MCF 10A (cell line): ENCODE data around the gene WDR4. TPM values are rescaled to one million over a fixed set of nuclear protein-coding genes. Genes with fewer than 3 reads are reported as not detected.

Experiments
- BruUV-seq: library from RNA; stranded (reverse); fragments of 400-500 nt; replicated peaks from 2 replicates; lab custom pipeline; 2021; lab: Mats Ljungman, UMichigan
- CTCF ChIA-PET: fragments of 300-600 bp; sonication (Branson Sonifier 250); formaldehyde crosslinking; extraction: SDS; loops from one replicate; lab custom pipeline; 2021; ENCODE audit warnings: antibody characterized with exemption, inconsistent platforms; lab: Yijun Ruan, JAX
- POLR2A ChIA-PET: fragments of 300-600, 350-650 bp; sonication (Branson Sonifier 250); formaldehyde crosslinking; extraction: SDS; loops from one replicate; lab custom pipeline; 2020; ENCODE audit warnings: antibody characterized with exemption, inconsistent platforms; lab: Yijun Ruan, JAX
- DNase-seq: peaks from one replicate; pipeline ENCODE4 v3.0.0-alpha.2; 2018; ENCODE audit not compliant: unreplicated experiment
- H3K27ac Mint-ChIP-seq: one replicate; pipeline ENCODE4 v1.8.0; 2022; ENCODE audit warnings: mild to moderate bottlenecking, low read depth, mixed read lengths; ENCODE audit not compliant: unreplicated experiment
- H3K27me3 Mint-ChIP-seq: one replicate; pipeline ENCODE4 v1.8.0; 2022; ENCODE audit warnings: mixed read lengths; ENCODE audit not compliant: insufficient read depth, unreplicated experiment
- H3K36me3 Mint-ChIP-seq: one replicate; pipeline ENCODE4 v1.8.0; 2022; ENCODE audit warnings: mild to moderate bottlenecking, moderate library complexity, mixed read lengths; ENCODE audit not compliant: insufficient read depth, unreplicated experiment
- H3K4me1 Mint-ChIP-seq: one replicate; pipeline ENCODE4 v1.8.0; 2022; ENCODE audit warnings: mixed read lengths; ENCODE audit not compliant: insufficient read depth, unreplicated experiment
- H3K4me3 Mint-ChIP-seq: one replicate; pipeline ENCODE4 v1.8.0; 2022; ENCODE audit warnings: mild to moderate bottlenecking, moderate library complexity, mixed read lengths; ENCODE audit not compliant: unreplicated experiment
- H3K9me3 Mint-ChIP-seq: one replicate; pipeline ENCODE4 v1.8.0; 2022; ENCODE audit warnings: mixed read lengths; ENCODE audit not compliant: unreplicated experiment
- CTCF ChIP-seq: fragments of 200-600 bp; IDR thresholded peaks from one replicate; pipeline ENCODE4 v1.8.0; 2022; ENCODE audit warnings: antibody characterized with exemption, mild to moderate bottlenecking; ENCODE audit not compliant: unreplicated experiment
- intact Hi-C: fragments of 100-400 bp; cut with micrococcal nuclease; formaldehyde crosslinking; loops from 2 replicates; pipeline ENCODE4 v1.14.1; 2022
- total RNA-seq: library from RNA; stranded (reverse); gene quantifications from 2 replicates; pipeline ENCODE4 v1.2.3, GENCODE V29; 2022

Gene WDR4
- total RNA-seq, 1 experiment from 2014 or later = 34.4 TPM

- POLR2A ChIA-PET = interaction anchor here (1.7 kb wide), 1 partner anchor 16 kb away, joined by 5 read pairs; no protein-coding TSS in a partner anchor
- peak; percentile 63 for DNase-seq
- Mint-ChIP-seq H3K9me3 (no peaks in the 10 kb centered on the region), H3K36me3 (peaks cover 79% of the 10 kb centered on the region), H3K27me3 (no peaks in the 10 kb centered on the region), H3K4me3 (no peak overlapping the region), H3K4me1 (peaks cover 8% of the 10 kb centered on the region), H3K27ac (no peak overlapping the region)
- CTCF ChIA-PET = no interaction called here
- BruUV-seq = no TSS peak
- TF ChIP-seq CTCF = peak; percentile 20
- intact Hi-C loops = no loop called here
Observed at GRCh38 chr21:42862774-42863503, 16.4 kb downstream of the WDR4 start.

- peaks cover 8% of the 10 kb centered on the region for H3K4me1 Mint-ChIP-seq
- TF ChIP-seq CTCF = no peak
- H3K4me3 Mint-ChIP-seq = no peak overlapping the region
- H3K27ac Mint-ChIP-seq = no peak overlapping the region
- no peaks in the 10 kb centered on the region for H3K9me3 Mint-ChIP-seq
- peaks cover 79% of the 10 kb centered on the region for H3K36me3 Mint-ChIP-seq
- no peaks in the 10 kb centered on the region for H3K27me3 Mint-ChIP-seq
- ChIA-PET CTCF (no interaction called here), POLR2A (interaction anchor here (1.7 kb wide), 1 partner anchor 17 kb away, joined by 5 read pairs; no protein-coding TSS in a partner anchor)
- intact Hi-C loops = no loop called here
- no TSS peak for BruUV-seq
- no peak for DNase-seq
Observed at GRCh38 chr21:42861848-42862400, 17.4 kb downstream of the WDR4 start.

DNA sequence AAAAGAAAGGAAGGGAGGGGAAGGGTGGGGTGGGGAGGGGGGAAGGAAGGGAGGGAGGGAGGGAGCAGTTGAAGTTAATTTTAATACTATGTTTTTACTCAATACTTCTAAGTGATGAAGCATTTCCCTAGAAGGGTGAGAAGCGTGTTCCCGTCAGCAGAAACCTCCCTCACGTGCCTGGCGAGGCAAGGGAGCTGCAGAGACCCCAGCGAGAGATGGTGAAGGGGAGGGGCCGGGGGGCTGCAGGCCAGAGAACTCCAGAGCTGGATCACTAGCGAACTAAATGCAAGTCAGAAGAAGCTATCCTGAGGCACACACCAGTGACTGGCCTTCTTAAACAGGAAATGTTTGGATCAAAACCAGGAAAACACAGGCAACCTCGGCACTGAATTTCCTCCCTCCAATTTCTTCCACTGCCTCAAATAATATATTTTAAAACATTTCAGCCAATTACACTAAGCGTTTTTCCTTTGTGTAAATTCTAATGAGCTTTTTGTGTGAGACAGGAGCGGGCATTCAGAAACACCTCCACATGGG lies 18.0 kb downstream of the WDR4 start:
- Mint-ChIP-seq H3K9me3 (no peaks in the 10 kb centered on the region), H3K27ac (no peak overlapping the region), H3K4me3 (no peak overlapping the region), H3K27me3 (no peaks in the 10 kb centered on the region), H3K36me3 (peaks cover 79% of the 10 kb centered on the region), H3K4me1 (peaks cover 8% of the 10 kb centered on the region)
- BruUV-seq = no TSS peak
- ChIA-PET POLR2A (interaction anchor here (1.7 kb wide), 1 partner anchor 17 kb away, joined by 5 read pairs; no protein-coding TSS in a partner anchor), CTCF (no interaction called here)
- intact Hi-C loops = no loop called here
- TF ChIP-seq CTCF = no peak
- no peak for DNase-seq

DNA sequence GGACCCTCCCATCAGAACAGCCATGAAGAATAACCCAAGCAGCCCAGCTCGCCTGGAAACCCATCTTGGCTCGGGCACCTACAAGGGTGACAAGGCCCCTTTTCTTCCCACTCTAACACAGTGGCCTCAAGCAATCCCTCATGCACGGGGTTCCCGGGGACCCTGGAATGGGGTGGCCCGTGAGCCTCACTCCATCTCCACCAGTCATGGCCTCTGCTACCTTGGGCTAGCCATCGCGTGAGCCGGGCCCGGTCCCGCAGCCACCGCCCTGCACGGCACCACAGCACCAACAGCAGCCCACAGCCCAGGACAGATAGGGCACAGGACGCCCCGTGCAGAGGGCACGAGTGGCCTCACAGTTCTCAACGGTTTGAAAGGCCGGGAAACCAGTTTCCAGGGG lies 19.0 kb downstream of the WDR4 start:
- Mint-ChIP-seq H3K4me1 (peaks cover 8% of the 10 kb centered on the region), H3K27ac (no peak overlapping the region), H3K27me3 (no peaks in the 10 kb centered on the region), H3K9me3 (no peaks in the 10 kb centered on the region), H3K4me3 (no peak overlapping the region), H3K36me3 (peaks cover 82% of the 10 kb centered on the region)
- CTCF ChIA-PET = no interaction called here
- no TSS peak for BruUV-seq
- POLR2A ChIA-PET = no interaction called here
- intact Hi-C loops = no loop called here
- no peak for TF ChIP-seq CTCF
- no peak for DNase-seq
